Parathyroid adenoma (tissue), 2 donors: ENCODE results near the gene CEP20.

Experiments used
- H2AFZ ChIP-seq: fragments of 300-600 bp; sonication (generic); one replicate; pipeline ENCODE4 v1.7.0; 2017; ENCODE audit warnings: antibody characterized with exemption, mild to moderate bottlenecking
- H3K27ac ChIP-seq: fragments of 300-600 bp; sonication (generic); one replicate; pipeline ENCODE4 v1.7.0; 2017
- H3K27me3 ChIP-seq: fragments of 300-600 bp; sonication (generic); one replicate; pipeline ENCODE4 v1.7.0; 2017; ENCODE audit warnings: low read length; ENCODE audit not compliant: control insufficient read depth, insufficient read depth
- H3K36me3 ChIP-seq: fragments of 300-600 bp; sonication (generic); one replicate; pipeline ENCODE4 v1.7.0; 2017; ENCODE audit warnings: low read length; ENCODE audit not compliant: control insufficient read depth, insufficient read depth
- H3K4me1 ChIP-seq: fragments of 300-600 bp; sonication (generic); one replicate; pipeline ENCODE4 v1.7.0; 2017; ENCODE audit warnings: control low read depth
- H3K4me2 ChIP-seq: fragments of 300-600 bp; sonication (generic); one replicate; pipeline ENCODE4 v1.7.0; 2017; ENCODE audit warnings: low read length
- H3K4me3 ChIP-seq: fragments of 300-600 bp; sonication (generic); one replicate; pipeline ENCODE4 v1.7.0; 2017; ENCODE audit warnings: low read depth, low read length
- H3K79me2 ChIP-seq: fragments of 300-600 bp; sonication (generic); one replicate; pipeline ENCODE4 v1.7.0; 2017; ENCODE audit warnings: control low read depth
- H3K9ac ChIP-seq: fragments of 300-600 bp; sonication (generic); one replicate; pipeline ENCODE4 v1.7.0; 2017; ENCODE audit warnings: mild to moderate bottlenecking
- H3K9me3 ChIP-seq: fragments of 300-600 bp; sonication (generic); one replicate; pipeline ENCODE4 v1.7.0; 2017; ENCODE audit warnings: low read length; ENCODE audit not compliant: control insufficient read depth
- TF ChIP-seq, protein P1 (sequence below): fragments of 300-600 bp; sonication (generic); IDR thresholded peaks from one replicate; pipeline ENCODE4 v1.7.0; 2017; ENCODE audit warnings: antibody characterized with exemption, mild to moderate bottlenecking
- donor health status: primary hyperparathyroidism.

The CEP20 gene

DNA sequence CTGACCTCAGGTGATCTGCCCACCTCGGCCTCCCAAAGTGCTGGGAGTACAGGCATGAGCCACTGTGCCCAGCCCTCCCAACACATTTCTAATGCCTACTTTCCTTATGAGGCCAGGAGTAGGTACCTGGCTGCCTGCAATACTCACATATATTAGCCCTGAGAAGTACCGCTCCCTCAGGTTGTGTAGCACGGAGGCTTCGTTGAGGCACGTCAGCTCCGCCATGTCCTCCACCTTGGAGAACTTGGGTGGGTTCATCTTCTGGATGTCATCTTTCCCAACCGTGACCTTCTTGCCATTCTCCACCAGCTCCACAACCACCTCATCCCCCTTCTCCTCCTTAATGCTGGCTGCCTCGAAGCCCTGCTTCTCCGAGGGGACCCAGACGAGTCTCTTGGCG, 50.6 kb downstream of the CEP20 start:
- H3K79me2 ChIP-seq = no peaks in the 10 kb centered on the region
- H3K4me1 ChIP-seq = no peaks in the 10 kb centered on the region

GRCh38 chr16:15836965-15837611, 51.3 kb downstream of the CEP20 start:
- Histone ChIP-seq H3K27me3 (no peaks in the 10 kb centered on the region), H3K4me2 (no peak overlapping the region), H3K36me3 (no peaks in the 10 kb centered on the region), H3K79me2 (no peaks in the 10 kb centered on the region), H2AFZ (no peak overlapping the region), H3K4me1 (no peaks in the 10 kb centered on the region), H3K4me3 (no peak overlapping the region), H3K27ac (no peak overlapping the region), H3K9ac (no peak overlapping the region), H3K9me3 (no peaks in the 10 kb centered on the region)
- TF ChIP-seq, protein P1, sequence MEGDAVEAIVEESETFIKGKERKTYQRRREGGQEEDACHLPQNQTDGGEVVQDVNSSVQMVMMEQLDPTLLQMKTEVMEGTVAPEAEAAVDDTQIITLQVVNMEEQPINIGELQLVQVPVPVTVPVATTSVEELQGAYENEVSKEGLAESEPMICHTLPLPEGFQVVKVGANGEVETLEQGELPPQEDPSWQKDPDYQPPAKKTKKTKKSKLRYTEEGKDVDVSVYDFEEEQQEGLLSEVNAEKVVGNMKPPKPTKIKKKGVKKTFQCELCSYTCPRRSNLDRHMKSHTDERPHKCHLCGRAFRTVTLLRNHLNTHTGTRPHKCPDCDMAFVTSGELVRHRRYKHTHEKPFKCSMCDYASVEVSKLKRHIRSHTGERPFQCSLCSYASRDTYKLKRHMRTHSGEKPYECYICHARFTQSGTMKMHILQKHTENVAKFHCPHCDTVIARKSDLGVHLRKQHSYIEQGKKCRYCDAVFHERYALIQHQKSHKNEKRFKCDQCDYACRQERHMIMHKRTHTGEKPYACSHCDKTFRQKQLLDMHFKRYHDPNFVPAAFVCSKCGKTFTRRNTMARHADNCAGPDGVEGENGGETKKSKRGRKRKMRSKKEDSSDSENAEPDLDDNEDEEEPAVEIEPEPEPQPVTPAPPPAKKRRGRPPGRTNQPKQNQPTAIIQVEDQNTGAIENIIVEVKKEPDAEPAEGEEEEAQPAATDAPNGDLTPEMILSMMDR = no peak

More for the DNA sequence above, 50.6 kb downstream of the CEP20 start:
- Histone ChIP-seq H2AFZ (no peak overlapping the region), H3K9me3 (no peaks in the 10 kb centered on the region), H3K4me2 (no peak overlapping the region), H3K27me3 (no peaks in the 10 kb centered on the region), H3K9ac (no peak overlapping the region), H3K36me3 (no peaks in the 10 kb centered on the region), H3K27ac (no peak overlapping the region), H3K4me3 (no peak overlapping the region)
- TF ChIP-seq, protein P1 = no peak

- H3K27ac ChIP-seq = no peak overlapping the region
- no peaks in the 10 kb centered on the region for H3K9me3 ChIP-seq
- H3K36me3 ChIP-seq = no peaks in the 10 kb centered on the region
- no peaks in the 10 kb centered on the region for H3K27me3 ChIP-seq
- no peak overlapping the region for H3K4me2 ChIP-seq
- no peak overlapping the region for H3K4me3 ChIP-seq
- no peaks in the 10 kb centered on the region for H3K79me2 ChIP-seq
- H3K9ac ChIP-seq = no peak overlapping the region
- TF ChIP-seq, protein P1 = no peak
- no peak overlapping the region for H2AFZ ChIP-seq
- H3K4me1 ChIP-seq = no peaks in the 10 kb centered on the region
Observed at GRCh38 chr16:15836074-15836473, 52.3 kb downstream of the CEP20 start.

DNA sequence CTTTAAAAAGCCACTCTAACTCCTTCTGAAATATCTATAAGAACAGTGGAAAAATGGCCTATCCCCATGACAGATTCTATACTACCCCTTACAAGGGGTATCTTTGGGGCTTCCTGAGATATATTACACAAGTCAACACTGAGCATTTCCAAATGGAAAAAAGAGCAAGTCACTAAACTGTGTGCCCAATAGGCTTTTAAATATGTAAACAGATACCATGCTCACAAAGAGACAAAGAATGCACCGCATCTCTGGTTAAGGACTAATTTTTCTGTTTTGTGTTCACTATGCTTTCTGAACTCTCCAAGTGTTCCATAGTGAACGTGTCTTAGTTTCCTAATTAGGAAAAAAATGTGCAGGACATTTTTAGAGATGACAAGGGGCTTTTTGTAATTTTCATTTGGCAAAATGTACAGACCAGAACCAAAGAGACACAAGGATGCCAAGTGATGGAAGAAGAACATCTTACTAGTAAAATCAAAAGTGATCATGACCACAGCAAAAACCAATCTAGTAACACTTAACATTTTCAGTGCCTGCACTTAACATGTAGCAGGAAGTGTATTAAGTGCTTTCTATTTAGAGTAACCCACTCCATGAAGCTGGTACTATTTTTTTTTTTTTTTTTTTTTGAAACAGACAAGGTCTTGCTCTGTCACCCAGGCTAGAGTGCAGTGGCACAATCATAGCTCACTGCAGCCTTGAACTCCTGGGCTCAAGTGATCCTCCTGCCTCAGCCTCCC, 53.1 kb downstream of the CEP20 start:
- no peaks in the 10 kb centered on the region for H3K36me3 ChIP-seq
- no peak overlapping the region for H3K4me3 ChIP-seq
- no peaks in the 10 kb centered on the region for H3K4me1 ChIP-seq
- no peaks in the 10 kb centered on the region for H3K9me3 ChIP-seq
- no peaks in the 10 kb centered on the region for H3K79me2 ChIP-seq
- no peak overlapping the region for H3K9ac ChIP-seq
- H3K27ac ChIP-seq = no peak overlapping the region
- H3K27me3 ChIP-seq = no peaks in the 10 kb centered on the region
- TF ChIP-seq, protein P1 = no peak
- no peak overlapping the region for H2AFZ ChIP-seq
- H3K4me2 ChIP-seq = no peak overlapping the region
